ENCODE data around the gene FOS.
"Not testable (repeated sequence)": the region's sequence is repeated elsewhere in the genome, so short reads cannot be mapped to it uniquely, and the experiment has no call there.

The FOS gene

GRCh38 chr14:75278422-75279152 is at the start of gene FOS:
Gene FOS, plus strand, starts transcription at chr14:75278828. Its CDS starts 155 bp downstream, at chr14:75278983.
- no peak for FAIRE-seq

- FAIRE-seq: no peak
Measured at GRCh38 chr14:75229661-75230139, 48.9 kb upstream of the FOS start.

DNA sequence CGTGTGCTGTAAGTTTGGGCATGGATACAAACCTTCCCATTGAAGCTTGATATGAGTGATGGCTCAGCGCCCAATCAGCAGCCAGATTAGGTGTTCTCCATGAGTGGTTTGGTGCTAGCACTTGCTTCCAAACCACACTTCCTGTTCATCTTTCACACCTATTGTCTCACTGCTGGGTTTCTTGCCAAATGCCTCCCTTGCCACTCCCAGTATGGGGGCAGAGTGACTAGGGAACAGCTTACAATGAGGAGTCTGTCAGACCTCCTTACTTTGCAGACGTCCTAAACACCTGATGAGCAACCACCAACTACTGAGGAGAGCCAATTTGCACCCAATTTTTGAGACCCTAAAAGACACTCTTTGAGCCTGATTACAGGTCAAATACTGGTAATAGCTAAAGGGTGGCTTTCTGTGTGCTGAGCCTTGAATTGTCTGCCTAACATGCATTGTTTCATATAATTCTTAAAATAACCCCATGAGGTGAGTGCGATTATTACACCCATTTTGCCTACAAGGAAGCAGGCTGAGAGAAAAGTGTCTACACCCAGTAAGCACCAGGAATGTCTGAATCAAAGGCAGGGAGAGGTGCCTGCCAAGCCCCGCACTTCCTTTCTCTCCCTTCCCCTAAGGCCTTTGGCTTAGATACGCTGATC is 48.4 kb upstream of the FOS start:
- FAIRE-seq: no peak

GRCh38 chr14:75231320-75231719 is 47.3 kb upstream of the FOS start:
- FAIRE-seq: no peak

GRCh38 chr14:75232191-75232590 is 46.4 kb upstream of the FOS start:
- no peak for FAIRE-seq

DNA sequence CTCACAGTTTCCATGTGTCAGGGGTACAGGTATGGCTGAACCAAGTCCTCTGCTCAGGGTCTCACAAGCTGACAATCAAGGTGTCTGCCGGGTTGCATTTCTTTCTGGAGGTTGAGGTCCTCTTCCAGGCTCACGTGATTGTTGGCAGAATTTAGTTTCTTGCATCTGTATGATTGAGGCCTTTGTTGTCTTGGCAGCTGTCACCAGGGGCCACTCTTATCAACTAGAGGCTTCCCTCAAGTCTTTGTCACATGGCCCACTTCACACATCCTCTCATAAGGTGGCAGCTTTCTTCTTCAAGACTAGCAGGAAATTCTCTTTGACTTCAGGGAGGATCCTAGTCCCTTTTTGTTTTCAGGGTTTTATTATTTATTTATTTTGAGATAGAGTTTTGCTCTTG is 46.0 kb upstream of the FOS start:
- FAIRE-seq: no peak

DNA sequence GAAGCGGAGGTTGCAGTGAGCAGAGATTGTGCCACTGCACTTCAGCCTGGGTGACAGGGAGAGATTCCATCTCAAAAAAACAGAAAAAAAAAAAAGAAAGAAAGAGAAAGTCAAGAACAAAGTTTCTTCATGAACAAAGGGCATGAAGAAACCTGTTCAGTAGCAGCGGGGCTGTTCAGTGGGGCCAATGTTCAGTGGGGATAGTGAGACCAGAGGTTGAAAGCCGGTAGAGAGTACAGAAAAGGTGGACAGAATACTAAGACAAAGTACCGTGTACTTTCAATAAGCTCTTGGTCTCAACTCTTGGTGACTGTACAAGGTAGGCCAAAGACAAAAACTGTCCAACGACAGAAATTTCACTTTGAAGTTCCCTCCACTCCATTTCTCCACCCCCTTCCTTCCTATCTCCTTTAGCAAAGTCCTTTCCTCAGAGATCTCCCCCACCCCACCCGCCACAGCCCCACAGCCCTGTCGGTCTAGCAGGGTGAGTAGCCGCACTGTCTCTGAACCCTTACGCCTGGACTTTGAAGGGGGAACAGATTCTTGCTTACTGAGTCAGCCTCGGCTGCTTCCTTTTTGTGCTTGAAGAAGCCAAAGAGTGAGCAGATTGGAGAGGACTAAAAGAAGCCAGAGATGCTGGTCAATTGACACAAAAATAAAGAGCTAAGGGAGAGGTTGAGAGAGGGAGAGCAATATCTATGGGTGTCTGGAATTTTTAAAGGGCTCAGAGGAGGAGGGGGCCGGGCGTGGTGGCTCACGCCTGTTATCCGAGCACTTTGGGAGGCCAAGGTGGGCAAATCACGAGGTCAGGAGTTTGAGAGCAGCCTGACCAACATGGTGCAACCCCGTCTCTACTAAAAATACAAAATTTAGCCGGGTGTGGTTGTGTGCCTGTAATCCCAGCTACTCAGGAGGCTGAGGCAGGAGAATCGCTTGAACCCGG is 44.2 kb upstream of the FOS start:
- FAIRE-seq: no peak

DNA sequence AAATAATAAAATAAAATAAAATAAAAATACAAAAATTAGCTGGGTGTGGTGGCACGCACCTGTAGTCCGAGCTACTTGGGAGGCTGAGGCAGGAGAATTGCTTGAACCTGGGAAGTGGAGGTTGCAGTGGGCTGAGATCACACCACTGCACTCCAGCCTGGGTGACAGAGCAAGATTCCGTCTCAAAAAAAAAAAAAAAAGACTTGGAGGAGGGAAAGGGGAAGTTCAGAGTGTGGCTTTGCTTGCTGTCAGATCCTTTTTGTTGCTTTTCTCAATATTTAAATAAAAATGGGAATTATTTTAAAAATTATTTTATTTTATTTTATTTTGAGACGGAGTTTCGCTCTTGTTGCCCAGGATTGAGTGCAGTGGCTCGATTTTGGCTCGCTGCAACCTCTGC is 43.4 kb upstream of the FOS start:
- FAIRE-seq: not testable (repeated sequence)

GRCh38 chr14:75236467-75236866 is 42.2 kb upstream of the FOS start:
- FAIRE-seq: no peak

DNA sequence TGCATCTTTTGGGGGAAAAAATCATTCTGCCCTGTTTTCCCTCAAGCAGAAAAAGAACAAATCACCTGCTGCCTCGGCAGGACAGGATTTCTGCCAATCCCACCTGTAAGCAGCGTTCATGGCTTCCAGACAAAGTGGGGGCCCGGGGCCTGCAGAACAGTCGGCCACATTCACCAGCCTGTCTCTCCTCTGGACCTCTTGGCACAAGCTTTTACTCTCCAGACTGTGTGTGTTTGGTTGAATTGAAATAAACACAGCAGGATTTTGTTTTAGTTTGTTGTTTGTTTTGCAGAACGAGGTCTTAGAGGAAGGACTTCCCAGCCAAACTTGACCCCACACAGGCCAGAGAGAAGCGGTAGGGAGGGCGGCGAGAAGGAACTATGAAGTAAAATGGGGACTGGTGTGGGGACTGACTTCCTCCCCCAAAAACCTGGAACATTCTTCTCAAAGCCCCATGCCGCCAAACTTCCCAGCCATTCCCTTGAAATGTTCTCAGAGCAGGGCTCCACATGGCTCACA is 41.7 kb upstream of the FOS start:
- FAIRE-seq: no peak

GRCh38 chr14:75238756-75239455 is 39.7 kb upstream of the FOS start:
- FAIRE-seq: no peak

DNA sequence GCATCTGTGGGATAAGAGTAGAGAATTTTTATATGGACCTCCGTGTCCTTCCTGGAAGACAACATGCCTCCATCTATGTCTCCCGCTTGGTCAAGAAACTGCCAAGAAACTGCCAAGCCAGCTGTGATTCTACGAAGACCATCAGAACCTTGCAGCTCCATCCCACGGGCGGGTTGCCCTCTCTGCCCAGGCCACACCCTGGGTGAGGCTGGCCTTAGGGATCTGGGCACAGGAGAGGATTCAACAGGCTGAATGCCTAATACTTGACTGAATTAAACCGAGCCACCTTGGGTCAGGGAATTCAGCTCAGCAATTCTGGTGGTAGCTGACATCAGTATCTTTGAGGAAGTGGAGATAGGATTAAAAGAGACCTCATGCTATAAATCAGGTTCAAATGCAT is 37.8 kb upstream of the FOS start:
- no peak for FAIRE-seq

DNA sequence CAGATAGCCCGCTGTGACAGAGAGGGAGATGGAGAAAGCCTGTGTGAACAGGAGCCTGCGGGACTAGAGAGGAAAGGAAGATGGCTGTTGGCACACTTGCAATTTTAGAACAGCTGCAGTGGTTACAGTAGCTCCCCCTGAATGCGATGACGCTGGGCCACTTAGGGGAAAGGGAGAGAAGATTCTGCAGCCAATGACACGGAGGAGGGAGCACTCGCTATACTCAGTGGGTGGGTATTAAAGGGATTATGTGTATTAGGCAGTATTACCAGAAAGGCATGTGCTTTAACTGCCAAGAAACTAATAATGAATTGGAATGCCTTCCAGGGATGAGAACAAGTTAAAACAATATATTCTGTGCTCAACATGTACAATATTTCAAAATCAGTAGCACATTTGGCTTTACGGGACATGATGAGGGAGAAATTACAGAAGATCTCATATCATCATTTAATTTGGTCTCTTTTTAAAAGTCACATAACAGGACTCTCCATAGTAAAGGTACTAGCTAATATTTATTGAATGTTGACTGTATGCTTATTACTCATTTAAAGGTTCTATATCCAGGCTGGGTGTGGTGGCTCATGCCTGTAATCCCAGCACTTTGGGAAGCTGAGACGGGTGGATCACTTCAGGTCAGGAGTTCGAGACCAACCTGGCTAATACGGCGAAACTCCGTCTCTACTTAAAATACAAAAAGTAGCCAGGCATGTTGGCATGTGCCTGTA is 35.9 kb upstream of the FOS start:
- no peak for FAIRE-seq

- FAIRE-seq: no peak
Measured at GRCh38 chr14:75244121-75244520, 34.5 kb upstream of the FOS start.

DNA sequence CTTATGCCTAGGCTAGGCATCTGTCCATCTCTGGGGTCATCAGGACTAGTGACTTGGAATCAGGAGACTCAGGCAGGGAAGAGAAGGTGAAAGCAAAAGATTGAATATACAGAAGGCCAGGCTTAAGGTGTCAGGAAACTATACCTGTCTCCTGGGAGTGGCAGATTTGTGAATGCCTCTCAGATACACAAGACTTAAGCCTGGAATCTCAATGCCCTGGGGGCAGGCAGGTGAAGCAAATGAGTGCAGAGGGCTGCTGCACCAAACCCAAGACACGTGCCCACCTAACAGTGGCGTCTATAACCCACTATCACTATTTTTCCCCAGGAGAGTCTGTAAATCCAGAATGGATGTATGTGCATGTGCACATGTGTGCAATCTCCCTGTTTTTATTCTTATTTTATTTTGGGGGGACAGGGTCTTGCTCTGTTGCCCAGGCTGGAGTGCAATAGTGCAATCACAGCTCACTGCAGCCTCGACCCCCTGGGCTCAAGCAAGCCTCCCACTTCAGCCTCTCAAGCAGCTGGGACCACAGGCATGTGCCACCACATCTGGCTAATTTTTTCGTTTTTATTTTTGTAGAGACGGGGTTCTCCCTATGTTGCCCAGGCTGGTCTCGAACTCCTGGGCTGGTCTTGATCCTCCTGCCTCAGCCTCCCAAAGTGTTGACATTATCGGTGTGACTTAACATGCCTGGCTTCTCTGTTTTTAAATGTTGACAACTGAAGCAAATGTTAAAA is 31.9 kb upstream of the FOS start:
- FAIRE-seq: no peak

DNA sequence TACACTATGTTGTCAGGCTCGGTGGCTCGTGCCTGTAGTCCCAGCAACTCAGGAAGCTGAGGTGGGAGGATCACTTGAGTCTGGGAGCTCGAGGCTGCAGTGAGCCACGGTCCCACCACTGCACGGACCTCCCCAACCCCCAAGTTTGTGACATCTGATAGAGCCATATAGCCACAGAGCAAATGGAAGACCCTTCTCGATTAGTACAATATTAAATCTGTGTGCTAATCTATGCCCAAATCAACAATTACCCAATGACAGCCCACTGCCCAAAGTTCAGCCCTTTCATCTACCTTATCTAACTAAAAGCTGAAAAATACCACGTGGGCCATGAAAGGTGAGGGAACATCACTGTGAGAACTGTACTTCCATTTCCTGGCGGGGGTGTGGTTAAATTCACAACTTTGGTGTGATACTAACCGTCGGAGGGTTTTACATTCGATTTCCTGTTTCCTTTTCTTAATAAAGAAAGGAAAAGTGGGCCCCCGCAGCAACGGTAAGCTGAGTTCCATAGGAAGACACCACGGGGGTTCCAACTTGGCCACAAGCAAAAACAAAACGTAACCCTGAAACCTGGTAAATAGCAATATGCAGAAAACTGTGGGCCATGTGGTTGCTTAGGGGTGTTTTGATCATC is 31.2 kb upstream of the FOS start:
- FAIRE-seq: no peak

- no peak for FAIRE-seq
Measured at GRCh38 chr14:75247939-75248338, 30.7 kb upstream of the FOS start.

GRCh38 chr14:75249251-75249957 is 29.2 kb upstream of the FOS start:
- FAIRE-seq: no peak

DNA sequence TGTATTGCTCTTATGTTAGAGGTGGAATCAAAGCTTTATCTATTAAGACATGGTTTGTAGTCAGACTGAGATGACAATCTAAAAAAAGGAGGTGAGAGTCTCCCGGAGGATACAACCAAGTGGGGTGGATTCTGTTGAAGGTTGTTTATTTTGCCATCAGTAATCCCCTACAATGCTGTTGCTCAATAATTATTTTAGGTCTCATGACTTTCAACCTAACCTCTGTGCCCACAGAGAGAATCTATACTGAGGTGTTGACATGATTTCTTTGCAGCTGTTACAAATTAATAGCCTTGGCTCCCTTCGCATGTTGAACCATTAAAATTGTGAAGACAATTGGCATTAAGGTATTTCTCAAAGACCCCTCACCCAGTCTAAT is 28.7 kb upstream of the FOS start:
- FAIRE-seq: no peak

DNA sequence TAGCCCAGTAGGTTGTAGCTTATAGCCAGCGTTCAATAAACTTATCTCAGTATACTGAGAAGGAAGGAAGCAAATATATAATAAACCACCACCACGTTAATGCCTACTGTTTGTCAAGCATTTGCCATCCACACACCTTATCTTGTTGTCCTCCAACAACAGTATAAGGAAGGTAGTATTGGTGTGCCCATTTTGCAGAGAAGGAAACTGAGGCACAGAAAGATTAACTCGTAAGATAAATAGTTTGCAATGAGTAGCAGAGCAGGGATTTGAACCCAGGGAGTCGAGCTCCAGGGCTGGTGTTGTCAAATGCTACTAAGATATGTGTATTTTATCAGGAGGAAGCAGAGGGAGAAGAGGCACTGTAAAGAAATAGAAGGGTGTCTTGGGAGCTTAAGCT is 27.8 kb upstream of the FOS start:
- FAIRE-seq: no peak
